Stimulated activated naive CD8-positive, alpha-beta T cell treated with anti-CD3 and anti-CD28 coated beads, Interleukin-15, Interleukin-2, amounts not matched to agents 100 U/mL and 50 U/mL, for 24 hours (primary cell): ENCODE results near the gene INF2.

Experiments used
- ATAC-seq: fragments of 150-1000 bp; cut with Tn5 transposase; one replicate; pipeline ENCODE4 v1.10.0; 2021
- DNase-seq: peaks from one replicate; pipeline ENCODE4 v3.0.0; 2021

Gene INF2

DNA sequence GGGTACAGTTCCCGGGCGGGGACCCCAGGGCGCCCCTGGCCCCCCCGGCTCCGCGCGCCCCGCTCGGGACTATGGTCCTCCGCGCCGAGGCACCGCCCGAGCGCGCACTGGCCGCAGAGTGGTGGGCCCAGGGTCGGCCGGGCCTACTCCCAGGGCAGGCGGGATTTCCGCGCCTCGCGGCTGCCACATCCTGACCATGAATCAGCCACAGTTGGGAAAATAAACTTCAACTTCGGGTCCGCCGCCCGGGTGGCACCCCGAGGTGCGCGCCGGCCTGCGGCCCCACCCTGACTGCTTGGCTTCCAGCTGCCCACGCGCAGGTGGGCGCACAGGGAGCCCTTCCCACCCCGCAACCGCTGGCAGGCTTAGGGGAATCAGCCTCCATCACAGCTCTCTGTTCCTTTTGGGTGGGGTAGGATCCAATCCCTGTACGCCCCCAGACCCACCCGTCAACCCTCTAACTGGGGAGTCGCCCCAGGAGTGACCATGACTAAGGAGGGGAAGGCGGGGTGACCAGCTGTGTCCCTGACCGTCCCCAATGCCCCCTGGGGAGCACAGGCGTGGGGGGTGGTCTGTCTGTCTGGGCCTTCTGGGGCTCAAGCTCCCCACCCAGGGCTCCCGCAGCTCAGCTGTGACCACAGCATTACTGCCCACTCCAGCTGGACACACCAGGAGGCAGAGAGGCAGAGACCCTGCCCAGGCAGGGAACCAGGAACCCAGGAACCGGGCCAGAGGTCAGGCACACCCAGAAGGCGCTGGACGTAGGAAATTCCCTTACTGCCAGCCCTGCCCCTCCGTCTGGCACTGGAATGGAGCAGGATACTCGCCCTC, 678 bp downstream of the INF2 start:
- ATAC-seq (peak; percentile 17), DNase-seq (peak; percentile 47)

GRCh38 chr14:104690861-104691455, 1.5 kb downstream of the INF2 start:
- ATAC-seq, result no peak
- no peak for DNase-seq

- DNase-seq (no peak), ATAC-seq (no peak)
Observed at GRCh38 chr14:104691546-104692260, 2.3 kb downstream of the INF2 start.

GRCh38 chr14:104692261-104692938, 3.0 kb downstream of the INF2 start:
- ATAC-seq (no peak), DNase-seq (no peak)

DNA sequence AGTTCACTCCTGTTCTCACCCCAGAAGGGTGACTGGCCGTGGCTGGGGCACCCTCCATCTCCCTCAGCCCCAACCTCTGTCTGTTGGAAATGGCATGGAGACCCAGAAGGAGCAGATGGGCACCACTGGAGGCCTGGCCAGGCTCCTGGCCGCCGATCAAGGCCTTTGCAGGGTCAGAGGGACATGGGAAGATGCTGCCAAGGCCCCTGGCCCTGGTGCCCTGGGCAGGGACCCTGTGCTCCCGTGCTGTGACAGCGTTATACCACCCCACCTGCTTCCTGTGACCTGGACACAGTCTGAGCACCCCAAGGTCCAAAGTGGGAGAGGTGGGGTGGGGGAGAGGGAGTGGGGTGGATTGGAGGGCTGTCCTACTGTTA, 3.5 kb downstream of the INF2 start:
- no peak for ATAC-seq
- DNase-seq, result no peak

DNA sequence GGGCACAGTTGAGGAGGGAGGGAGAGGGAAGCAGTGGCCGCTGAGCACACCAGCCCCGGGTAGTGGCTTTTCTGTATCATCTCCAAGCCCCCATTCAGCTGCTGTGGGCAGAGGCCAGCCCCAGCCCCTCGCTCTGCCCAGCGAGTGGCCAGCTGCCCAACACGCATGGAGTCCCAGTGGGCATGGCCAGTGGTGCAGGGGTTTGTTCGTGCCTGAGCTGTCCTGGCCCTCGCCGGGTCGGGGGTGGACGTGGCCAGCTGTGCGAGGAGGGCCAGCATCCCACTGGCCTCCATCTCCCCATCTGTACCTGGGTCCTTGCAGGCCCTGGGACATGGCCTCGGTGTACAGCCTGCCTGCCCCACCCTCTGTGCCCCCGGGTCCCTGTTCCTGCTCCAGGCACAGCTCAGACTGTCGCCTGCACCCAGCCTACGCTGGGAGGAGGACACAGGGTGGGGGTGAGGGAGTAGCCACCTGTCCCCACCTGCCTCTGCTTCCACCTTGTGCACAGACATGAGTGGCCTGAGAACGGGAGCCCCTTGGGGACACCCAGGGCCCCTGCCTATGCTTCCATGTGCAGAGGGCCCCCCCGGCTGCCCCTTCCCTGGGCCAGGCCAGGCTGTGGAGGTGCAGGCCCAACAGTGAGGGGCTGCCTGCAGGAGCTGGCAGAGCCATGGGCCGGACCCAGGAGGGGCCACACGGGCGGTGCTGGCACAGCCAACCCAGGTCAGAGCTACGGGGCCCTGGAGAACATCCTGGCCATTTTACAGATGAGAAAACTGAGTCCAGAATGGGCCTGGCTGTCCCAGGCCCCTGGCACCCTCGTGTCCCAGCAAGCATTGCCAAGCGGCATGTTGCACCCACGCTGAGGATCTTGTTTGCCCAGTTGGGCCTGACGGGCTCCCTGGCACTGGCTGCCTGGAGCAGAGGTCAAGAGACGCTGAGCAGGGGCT, 4.3 kb downstream of the INF2 start:
- DNase-seq (no peak), ATAC-seq (no peak)

DNA sequence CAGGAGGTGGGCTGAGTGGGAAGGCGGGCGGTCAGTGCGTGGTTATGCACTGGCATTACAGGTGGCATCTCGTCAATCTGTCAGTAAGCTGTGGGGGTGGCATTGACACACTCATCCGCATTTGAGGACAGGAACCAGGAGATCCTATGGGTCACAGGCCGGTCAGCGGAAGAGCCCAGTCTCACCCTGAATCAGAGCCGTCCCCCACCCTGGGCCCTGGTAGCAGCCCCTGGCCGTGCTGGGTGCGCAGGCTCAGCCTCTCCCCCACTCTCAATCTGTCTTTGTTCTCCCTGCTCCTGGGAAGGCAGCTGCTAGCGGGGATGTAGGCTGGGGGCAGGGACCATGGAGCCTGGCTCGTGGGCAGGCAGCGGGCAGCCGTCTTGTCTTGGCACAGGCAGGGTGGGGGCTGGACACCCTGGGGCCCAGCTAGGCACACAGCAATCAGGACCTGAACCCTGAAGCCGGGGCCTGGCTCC, 5.1 kb downstream of the INF2 start:
- no peak for DNase-seq
- ATAC-seq, result no peak

GRCh38 chr14:104694991-104695659, 5.7 kb downstream of the INF2 start:
- DNase-seq (peak; percentile 62), ATAC-seq (peak; percentile 79)

DNA sequence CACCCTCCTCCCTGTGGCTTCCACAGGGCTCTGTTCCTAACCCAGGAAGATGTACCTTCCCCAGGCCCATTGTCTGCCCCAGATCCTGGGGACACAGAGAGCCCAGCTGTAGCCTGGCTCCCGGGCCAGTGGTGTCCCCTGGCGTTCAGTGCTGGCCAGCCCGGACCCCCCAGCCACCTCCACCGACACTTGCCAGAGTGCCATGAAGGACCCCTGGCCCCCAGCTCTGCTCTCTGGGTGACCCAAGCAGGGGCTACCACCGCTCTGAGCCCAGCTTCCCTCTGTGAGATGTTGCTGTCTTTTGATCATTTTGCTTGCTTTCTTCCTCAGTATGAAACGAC, 6.2 kb downstream of the INF2 start:
- no peak for ATAC-seq
- DNase-seq, result no peak

GRCh38 chr14:104696671-104697316, 7.4 kb downstream of the INF2 start:
- DNase-seq (no peak), ATAC-seq (no peak)

- no peak for DNase-seq
- ATAC-seq, result no peak
Observed at GRCh38 chr14:104697317-104697703, 7.9 kb downstream of the INF2 start.

GRCh38 chr14:104697892-104698583, 8.6 kb downstream of the INF2 start:
- DNase-seq, result no peak
- no peak for ATAC-seq

GRCh38 chr14:104698688-104699425, 9.4 kb downstream of the INF2 start:
- ATAC-seq, result no peak
- DNase-seq, result no peak

GRCh38 chr14:104699426-104699748, 10.0 kb downstream of the INF2 start:
- ATAC-seq (no peak), DNase-seq (no peak)

DNA sequence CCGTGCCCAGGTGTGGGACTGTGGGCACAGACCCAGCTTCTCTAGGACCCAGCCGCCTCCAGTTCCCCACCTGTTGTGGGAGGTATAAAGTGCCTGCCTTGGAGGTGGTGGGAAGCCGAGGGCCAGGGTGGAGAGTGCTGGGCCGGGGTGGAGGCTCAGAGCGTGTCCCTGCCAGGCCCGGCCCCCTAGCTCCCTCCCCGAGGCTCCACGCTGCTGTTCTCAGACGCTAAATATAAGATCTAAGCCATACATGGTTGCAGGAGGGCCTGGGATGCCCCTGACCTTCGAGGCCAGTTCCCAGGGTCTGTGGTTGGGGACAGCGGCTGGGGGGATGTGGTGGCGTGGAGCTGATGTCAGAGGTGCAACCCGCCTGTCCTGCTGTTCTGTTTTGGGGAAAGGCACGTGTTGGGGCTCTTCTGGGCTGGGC, 10.8 kb downstream of the INF2 start:
- no peak for ATAC-seq
- no peak for DNase-seq

DNA sequence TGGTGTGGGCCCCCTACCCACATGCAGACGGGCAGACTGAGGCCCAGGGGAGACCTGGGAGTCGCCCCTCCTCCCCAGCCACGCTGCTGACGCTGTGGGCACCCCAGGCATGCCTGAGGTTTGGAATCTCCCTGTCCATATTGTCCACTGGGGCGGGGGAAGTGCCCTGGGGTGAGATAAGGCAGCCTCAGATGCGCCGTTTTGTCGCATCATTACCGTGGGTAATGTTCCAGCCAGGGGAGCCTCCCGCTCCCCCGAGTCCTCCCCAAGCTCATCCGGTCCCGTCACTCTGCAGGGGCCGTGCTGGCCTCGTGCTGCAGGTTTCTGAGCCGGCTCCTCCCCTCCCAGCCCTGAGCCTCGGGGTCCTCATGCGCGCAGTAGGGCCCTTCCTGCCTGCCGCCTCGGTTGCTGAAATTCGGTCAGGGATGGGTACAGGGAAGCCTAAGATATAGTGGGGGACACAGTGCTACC, 11.4 kb downstream of the INF2 start:
- ATAC-seq (no peak), DNase-seq (no peak)

GRCh38 chr14:104701383-104702076, 12.1 kb downstream of the INF2 start:
- ATAC-seq, result no peak
- DNase-seq, result no peak

DNA sequence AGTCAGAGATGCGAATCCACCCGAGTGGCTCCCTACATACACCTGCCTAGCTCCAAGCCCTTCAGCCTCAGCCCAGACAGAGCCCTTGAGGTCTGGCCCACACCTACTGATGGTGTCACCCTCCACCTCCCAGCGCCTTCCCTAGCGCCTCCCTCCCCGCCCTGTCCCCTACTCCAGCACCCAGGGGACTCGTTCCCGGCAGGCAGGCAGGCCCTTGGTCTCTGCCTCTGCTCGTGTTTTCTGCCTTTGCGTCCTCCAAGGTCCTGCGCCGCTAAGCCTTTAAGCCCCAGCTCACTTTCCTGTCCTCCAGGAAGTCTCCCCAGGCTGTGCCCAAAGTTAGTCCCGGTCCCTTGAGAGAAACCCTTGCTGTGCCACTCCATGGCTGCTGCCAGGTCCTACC, 12.7 kb downstream of the INF2 start:
- no peak for DNase-seq
- no peak for ATAC-seq

GRCh38 chr14:104702673-104703072, 13.3 kb downstream of the INF2 start:
- no peak for DNase-seq
- no peak for ATAC-seq
